HEK293 (cell line): ENCODE measurements around the gene ADSS1.

ENCODE experiments used
- CTCF ChIA-PET: fragments of 350-600 bp; formaldehyde crosslinking; extraction: SDS; loops from one replicate; lab custom pipeline; 2021; ENCODE audit warnings: antibody characterized with exemption; lab: Yijun Ruan, JAX
- POLR2A ChIA-PET: fragments of 300-600 bp; formaldehyde crosslinking; extraction: SDS; loops from one replicate; lab custom pipeline; 2020; ENCODE audit warnings: antibody characterized with exemption, inconsistent platforms; lab: Yijun Ruan, JAX
- H3K27ac ChIP-seq: fragments of 200-500 bp; sonication (Bioruptor generic); 2 replicates; pipeline ENCODE4 v1.5.1; 2014; ENCODE audit warnings: low read depth, low read length, control low read depth, inconsistent platforms; ENCODE audit errors: extremely low read depth
- H3K36me3 ChIP-seq, 2 experiments: fragments of 200-500 bp in 1 of 2; sonication (Bioruptor generic) in 1 of 2; 1 replicate in 1 of 2; 2 replicates in 1 of 2; pipeline ENCODE4 v1.5.1; 2014 to 2017; ENCODE audit warnings: inconsistent platforms in 2 of 2, low read length in 2 of 2; ENCODE audit not compliant: control insufficient read depth in 2 of 2, insufficient read depth in 1 of 2
- H3K4me1 ChIP-seq: fragments of 200-500 bp; sonication (Bioruptor generic); 2 replicates; pipeline ENCODE4 v1.5.1; 2014; ENCODE audit warnings: mild to moderate bottlenecking, low read length, inconsistent platforms; ENCODE audit not compliant: control insufficient read depth, insufficient read depth
- H3K4me3 ChIP-seq: 2 replicates; pipeline ENCODE4 v1.5.1; 2011; ENCODE audit warnings: low read depth, mild to moderate bottlenecking, control low read depth, low read length, moderate library complexity
- H3K9me3 ChIP-seq: fragments of 200-500 bp; sonication (Bioruptor generic); 2 replicates; pipeline ENCODE4 v1.5.1; 2014; ENCODE audit warnings: low read depth, low read length, inconsistent platforms; ENCODE audit not compliant: control insufficient read depth, insufficient read depth
- HOXA7 ChIP-seq: sonication (generic); formaldehyde crosslinking; IDR thresholded peaks from 2 replicates; pipeline ENCODE4 v1.8.1; 2022; ENCODE audit warnings: missing genetic modification reagents, borderline replicate concordance
- MZF1 ChIP-seq: fragments of 450-650 bp; formaldehyde crosslinking; IDR thresholded peaks from 2 replicates; pipeline ENCODE4 v1.5.1; 2017; ENCODE audit warnings: missing biosample characterization, missing genetic modification characterization, borderline replicate concordance
- OSR2 ChIP-seq: fragments of 450-650 bp; formaldehyde crosslinking; IDR thresholded peaks from 2 replicates; pipeline ENCODE4 v1.5.1; 2016; ENCODE audit warnings: missing biosample characterization, missing genetic modification characterization
- PRDM2 ChIP-seq: fragments of 450-650 bp; formaldehyde crosslinking; IDR thresholded peaks from 2 replicates; pipeline ENCODE4 v1.5.1; 2016; ENCODE audit warnings: missing biosample characterization, missing genetic modification characterization, borderline replicate concordance
- RBAK ChIP-seq: fragments of 450-650 bp; formaldehyde crosslinking; IDR thresholded peaks from 2 replicates; pipeline ENCODE4 v1.5.1; 2016; ENCODE audit warnings: missing biosample characterization, missing genetic modification characterization
- REPIN1 ChIP-seq: fragments of 450-650 bp; formaldehyde crosslinking; IDR thresholded peaks from 2 replicates; pipeline ENCODE4 v1.5.1; 2017; ENCODE audit warnings: missing biosample characterization, missing genetic modification characterization, low read depth
- SP2 ChIP-seq: fragments of 450-650 bp; formaldehyde crosslinking; IDR thresholded peaks from 2 replicates; pipeline ENCODE4 v1.5.1; 2016; ENCODE audit warnings: missing biosample characterization, missing genetic modification characterization
- TRIM28 ChIP-seq: IDR thresholded peaks from 2 replicates; pipeline ENCODE4 v1.6.1; 2011; ENCODE audit warnings: low read length, control low read depth, borderline replicate concordance
- ZBTB26 ChIP-seq: fragments of 450-650 bp; formaldehyde crosslinking; optimal IDR thresholded peaks from 2 replicates; pipeline ENCODE3; 2016; ENCODE audit warnings: missing biosample characterization, mild to moderate bottlenecking, missing genetic modification characterization
- ZBTB44 ChIP-seq: fragments of 450-650 bp; IDR thresholded peaks from 2 replicates; pipeline ENCODE4 v1.5.1; 2018; ENCODE audit warnings: missing biosample characterization, mild to moderate bottlenecking, missing genetic modification characterization
- ZNF114 ChIP-seq: fragments of 450-650 bp; formaldehyde crosslinking; IDR thresholded peaks from 2 replicates; pipeline ENCODE4 v1.5.0; 2017; ENCODE audit warnings: missing biosample characterization, missing genetic modification characterization
- ZNF157 ChIP-seq: fragments of 450-650 bp; formaldehyde crosslinking; IDR thresholded peaks from 2 replicates; pipeline ENCODE4 v1.5.1; 2016; ENCODE audit warnings: missing biosample characterization, missing genetic modification characterization
- ZNF214 ChIP-seq: fragments of 450-650 bp; formaldehyde crosslinking; IDR thresholded peaks from 2 replicates; pipeline ENCODE4 v1.5.1; 2017; ENCODE audit warnings: missing biosample characterization, mild to moderate bottlenecking, missing genetic modification characterization, borderline replicate concordance
- ZNF239 ChIP-seq: fragments of 450-650 bp; formaldehyde crosslinking; IDR thresholded peaks from 2 replicates; pipeline ENCODE4 v1.5.1; 2016; ENCODE audit warnings: missing biosample characterization, missing genetic modification characterization
- ZNF266 ChIP-seq: fragments of 450-650 bp; formaldehyde crosslinking; IDR thresholded peaks from 2 replicates; pipeline ENCODE4 v1.5.1; 2016; ENCODE audit warnings: missing biosample characterization, missing genetic modification characterization, low read depth
- ZNF354C ChIP-seq: fragments of 450-650 bp; formaldehyde crosslinking; IDR thresholded peaks from 2 replicates; pipeline ENCODE4 v1.5.1; 2016; ENCODE audit warnings: missing biosample characterization, missing genetic modification characterization, low read depth, borderline replicate concordance
- ZNF529 ChIP-seq: fragments of 450-650 bp; formaldehyde crosslinking; IDR thresholded peaks from 2 replicates; pipeline ENCODE4 v1.5.1; 2017; ENCODE audit warnings: missing genetic modification characterization, missing biosample characterization; ENCODE audit not compliant: insufficient replicate concordance
- ZNF558 ChIP-seq: fragments of 450-650 bp; formaldehyde crosslinking; IDR thresholded peaks from 2 replicates; pipeline ENCODE4 v1.5.1; 2016; ENCODE audit warnings: missing biosample characterization, missing genetic modification characterization
- ZNF571 ChIP-seq: fragments of 450-650 bp; formaldehyde crosslinking; IDR thresholded peaks from 2 replicates; pipeline ENCODE4 v1.5.0; 2017; ENCODE audit warnings: missing biosample characterization, missing genetic modification characterization
- ZNF629 ChIP-seq: fragments of 450-650 bp; formaldehyde crosslinking; IDR thresholded peaks from 2 replicates; pipeline ENCODE4 v1.5.1; 2017; ENCODE audit warnings: missing biosample characterization, missing genetic modification characterization
- ZNF645 ChIP-seq: fragments of 450-650 bp; formaldehyde crosslinking; IDR thresholded peaks from 2 replicates; pipeline ENCODE4; 2016; ENCODE audit warnings: missing biosample characterization, missing genetic modification characterization
- ZNF658 ChIP-seq: fragments of 450-650 bp; formaldehyde crosslinking; IDR thresholded peaks from 2 replicates; pipeline ENCODE4; 2016; ENCODE audit warnings: missing biosample characterization, missing genetic modification characterization
- ZNF776 ChIP-seq: fragments of 450-650 bp; formaldehyde crosslinking; IDR thresholded peaks from 2 replicates; pipeline ENCODE4 v1.5.0; 2017; ENCODE audit warnings: missing biosample characterization, missing genetic modification characterization, borderline replicate concordance
- ZNF792 ChIP-seq: fragments of 450-650 bp; formaldehyde crosslinking; IDR thresholded peaks from 2 replicates; pipeline ENCODE4 v1.5.1; 2016; ENCODE audit warnings: missing biosample characterization, missing genetic modification characterization
- ZNF843 ChIP-seq: fragments of 450-650 bp; formaldehyde crosslinking; IDR thresholded peaks from 2 replicates; pipeline ENCODE4 v1.5.1; 2016; ENCODE audit warnings: missing biosample characterization, missing genetic modification characterization

ADSS1 gene

GRCh38 chr14:104755621-104756020 is 31.6 kb downstream of the ADSS1 start (continued):
- TF ChIP-seq ZNF776 (tag by site-specific recombination) (no peak), PRDM2 (tag by site-specific recombination) (no peak), MZF1 (no peak), ZNF658 (tag by site-specific recombination) (no peak), ZNF792 (no peak), RBAK (tag by site-specific recombination) (no peak), OSR2 (tag by site-specific recombination) (no peak), SP2 (tag by site-specific recombination) (no peak), ZNF114 (tag by site-specific recombination) (no peak), ZNF645 (tag by site-specific recombination) (no peak)
- TF ChIP-seq, all 188 proteins: peak for 0

- Histone ChIP-seq H3K9me3 (no peaks in the 10 kb centered on the region), H3K36me3 (peaks cover 2 to 78% of the 10 kb centered on the region in 2 experiments; a peak in 2 of 3 replicates), H3K4me3 (no peak overlapping the region), H3K27ac (no peak overlapping the region), H3K4me1 (no peaks in the 10 kb centered on the region; the same call in 1 of the 2 replicates)
- CTCF ChIA-PET: no interaction called here
- no peak for TF ChIP-seq ZNF239
- no peak for TF ChIP-seq REPIN1
- POLR2A ChIA-PET: no interaction called here
These were observed 32.6 kb downstream of the ADSS1 start for GRCh38 chr14:104756477-104757237.

GRCh38 chr14:104757238-104757585 is 33.2 kb downstream of the ADSS1 start:
- ChIA-PET POLR2A (no interaction called here), CTCF (interaction anchor here (0.6 kb wide), 1 partner anchor 11 kb away, joined by 3 read pairs; no protein-coding TSS in a partner anchor)
- peaks cover 8 to 83% of the 10 kb centered on the region in 2 experiments; a peak in 2 of 3 replicates for H3K36me3 ChIP-seq
- H3K9me3 ChIP-seq: no peaks in the 10 kb centered on the region
- H3K4me3 ChIP-seq: no peak overlapping the region
- no peak overlapping the region for H3K27ac ChIP-seq
- H3K4me1 ChIP-seq: no peaks in the 10 kb centered on the region; the same call in 1 of the 2 replicates
- TF ChIP-seq ZNF843 (no peak), ZBTB44 (no peak), ZNF157 (tag by site-specific recombination) (no peak), ZBTB26 (tag by site-specific recombination) (no peak), ZNF266 (tag by site-specific recombination) (no peak), TRIM28 (no peak), ZNF629 (tag by site-specific recombination) (no peak), ZNF571 (tag by site-specific recombination) (no peak), HOXA7 (CRISPR knock-in tag) (no peak), ZNF354C (no peak), ZNF558 (tag by site-specific recombination) (no peak), ZNF529 (tag by site-specific recombination) (no peak), ZNF214 (tag by site-specific recombination) (no peak)
